H9 (cell line): ENCODE measurements around the gene LAMC3. TPM values are rescaled to one million over a fixed set of nuclear protein-coding genes. Genes with fewer than 3 reads are reported as not detected.

ENCODE experiments used
- DNase-seq: peaks from one replicate; pipeline ENCODE4 v3.0.0-alpha.2; 2017
- H2AFZ ChIP-seq: one replicate; pipeline ENCODE4 v1.6.1; 2013; ENCODE audit warnings: mild to moderate bottlenecking, low read length, control low read depth, moderate library complexity
- H2AK5ac ChIP-seq: 2 replicates; pipeline ENCODE4 v1.6.1; 2013; ENCODE audit warnings: low read length, control low read depth, mixed read lengths; ENCODE audit not compliant: insufficient read length
- H2BK120ac ChIP-seq: one replicate; pipeline ENCODE4 v1.6.1; 2013; ENCODE audit warnings: low read depth, mild to moderate bottlenecking, low read length, control low read depth, inconsistent platforms; ENCODE audit not compliant: poor library complexity, severe bottlenecking
- H2BK12ac ChIP-seq: 2 replicates; pipeline ENCODE4 v1.6.1; 2013; ENCODE audit warnings: low read length, control low read depth, mixed read lengths, low read depth; ENCODE audit not compliant: insufficient read length
- H2BK15ac ChIP-seq: 2 replicates; pipeline ENCODE4 v1.6.1; 2013; ENCODE audit warnings: low read depth, low read length, control low read depth
- H2BK20ac ChIP-seq: one replicate; pipeline ENCODE4 v1.6.1; 2013; ENCODE audit warnings: low read depth, mild to moderate bottlenecking, low read length, control low read depth, inconsistent platforms; ENCODE audit not compliant: poor library complexity, severe bottlenecking
- H2BK5ac ChIP-seq: 2 replicates; pipeline ENCODE4 v1.6.1; 2013; ENCODE audit warnings: low read length, control low read depth, mixed read lengths; ENCODE audit not compliant: insufficient read length
- H3K14ac ChIP-seq: 2 replicates; pipeline ENCODE4 v1.6.1; 2013; ENCODE audit warnings: low read length, control low read depth; ENCODE audit not compliant: insufficient read depth
- H3K18ac ChIP-seq: 2 replicates; pipeline ENCODE4 v1.6.1; 2013; ENCODE audit warnings: low read depth, mild to moderate bottlenecking, mixed read lengths, low read length, control low read depth; ENCODE audit not compliant: insufficient read length
- H3K23ac ChIP-seq: 2 replicates; pipeline ENCODE4 v1.6.1; 2013; ENCODE audit warnings: low read length, control low read depth, mixed read lengths, low read depth; ENCODE audit not compliant: insufficient read length
- H3K23me2 ChIP-seq: 2 replicates; pipeline ENCODE4 v1.6.1; 2013; ENCODE audit warnings: low read depth, mild to moderate bottlenecking, mixed read lengths, low read length, control low read depth; ENCODE audit not compliant: insufficient read length, poor library complexity, severe bottlenecking
- H3K27ac ChIP-seq: 2 replicates; pipeline ENCODE4 v1.5.1; 2013; ENCODE audit warnings: low read length, control low read depth, mixed read lengths, low read depth; ENCODE audit not compliant: insufficient read length
- H3K27me3 ChIP-seq: 2 replicates; pipeline ENCODE4 v1.6.1; 2013; ENCODE audit warnings: low read length, control low read depth, inconsistent platforms; ENCODE audit not compliant: insufficient read depth
- H3K4ac ChIP-seq: 2 replicates; pipeline ENCODE4 v1.6.1; 2013; ENCODE audit warnings: low read depth, mild to moderate bottlenecking, control low read depth, inconsistent platforms, low read length, moderate library complexity
- H3K4me1 ChIP-seq: 2 replicates; pipeline ENCODE4 v1.6.1; 2013; ENCODE audit warnings: low read length, control low read depth, inconsistent platforms; ENCODE audit not compliant: insufficient read depth
- H3K4me2 ChIP-seq: 2 replicates; pipeline ENCODE4 v1.6.1; 2013; ENCODE audit warnings: low read length, control low read depth, mixed read lengths; ENCODE audit not compliant: insufficient read length, insufficient read depth
- H3K56ac ChIP-seq: 2 replicates; pipeline ENCODE4 v1.6.1; 2013; ENCODE audit warnings: low read depth, mild to moderate bottlenecking, mixed read lengths, low read length, control low read depth; ENCODE audit not compliant: insufficient read length
- H3K79me1 ChIP-seq: 2 replicates; pipeline ENCODE4 v1.6.1; 2013; ENCODE audit warnings: low read depth, mild to moderate bottlenecking, moderate library complexity, low read length, control low read depth, inconsistent platforms; ENCODE audit not compliant: insufficient read depth, poor library complexity, severe bottlenecking
- H3K79me2 ChIP-seq: 2 replicates; pipeline ENCODE4 v1.6.1; 2013; ENCODE audit warnings: low read length, control low read depth, inconsistent platforms; ENCODE audit not compliant: insufficient read depth
- H3K9ac ChIP-seq: 2 replicates; pipeline ENCODE4 v1.6.1; 2013; ENCODE audit warnings: low read length, control low read depth, mixed read lengths; ENCODE audit not compliant: insufficient read length; ENCODE audit errors: extremely low read depth
- H3K9me3 ChIP-seq: one replicate; pipeline ENCODE4 v1.6.1; 2013; ENCODE audit warnings: low read depth, low read length, inconsistent platforms; ENCODE audit not compliant: control insufficient read depth
- H3T11ph ChIP-seq: one replicate; pipeline ENCODE4 v1.6.1; 2013; ENCODE audit warnings: mild to moderate bottlenecking, low read length, control low read depth, inconsistent platforms
- H4K20me1 ChIP-seq: one replicate; pipeline ENCODE4 v1.6.1; 2013; ENCODE audit not compliant: control insufficient read depth, insufficient read length, insufficient read depth
- H4K5ac ChIP-seq: 2 replicates; pipeline ENCODE4 v1.6.1; 2013; ENCODE audit warnings: low read depth, mild to moderate bottlenecking, mixed read lengths, low read length, control low read depth; ENCODE audit not compliant: insufficient read length
- H4K8ac ChIP-seq: replicated peaks from 2 replicates; pipeline ENCODE4 v1.6.1; 2013; ENCODE audit warnings: low read length, control low read depth, mixed read lengths, low read depth; ENCODE audit not compliant: insufficient read length
- H4K91ac ChIP-seq: 2 replicates; pipeline ENCODE4 v1.6.1; 2013; ENCODE audit warnings: low read depth, mild to moderate bottlenecking, moderate library complexity, mixed read lengths, low read length, control low read depth; ENCODE audit not compliant: insufficient read length
- H3K27ac Mint-ChIP-seq, 3 experiments: 2 replicates in 2 of 3; 3 replicates in 1 of 3; pipeline ENCODE4 v1.8.0; 2020 to 2021; ENCODE audit warnings: mixed read lengths in 3 of 3, mild to moderate bottlenecking in 1 of 3, moderate library complexity in 1 of 3
- H3K27me3 Mint-ChIP-seq: 2 replicates; pipeline ENCODE4 v1.8.0; 2021; ENCODE audit warnings: low read depth, mild to moderate bottlenecking, moderate library complexity, mixed read lengths
- H3K36me3 Mint-ChIP-seq, 3 experiments: 2 replicates in 2 of 3; 3 replicates in 1 of 3; pipeline ENCODE4 v1.8.0; 2020 to 2021; ENCODE audit warnings: low read depth in 3 of 3, mixed read lengths in 3 of 3; ENCODE audit not compliant: insufficient read depth in 1 of 3
- H3K4me1 Mint-ChIP-seq, 2 experiments: 2 replicates each; pipeline ENCODE4 v1.8.0; 2020; ENCODE audit warnings: mixed read lengths in 2 of 2
- H3K4me3 Mint-ChIP-seq, 2 experiments: 2 replicates in 1 of 2; 3 replicates in 1 of 2; pipeline ENCODE4 v1.8.0; 2020 to 2021; ENCODE audit warnings: mild to moderate bottlenecking in 2 of 2, mixed read lengths in 2 of 2, moderate library complexity in 1 of 2
- H3K9me3 Mint-ChIP-seq, 2 experiments: 2 replicates in 1 of 2; 3 replicates in 1 of 2; pipeline ENCODE4 v1.8.0; 2020; ENCODE audit warnings: mild to moderate bottlenecking in 2 of 2, mixed read lengths in 2 of 2, moderate library complexity in 1 of 2
- CTCF ChIP-seq: fragments of 200-600 bp; sonication (generic); conservative IDR thresholded peaks from 3 replicates; pipeline ENCODE4 v1.8.0; 2021; ENCODE audit warnings: antibody characterized with exemption, mild to moderate bottlenecking
- WGBS: extraction: QIAGEN DNeasy Blood & Tissue Kit; methylation state at CpG from one replicate; pipeline ENCODE4 v1.1.7; 2013; ENCODE audit warnings: missing lambda C conversion rate, low lambda C conversion rate, mixed read lengths; ENCODE audit not compliant: insufficient read length; ENCODE audit errors: extremely low coverage; 5-methylcytosine and 5-hydroxymethylcytosine counted together
- total RNA-seq: library from RNA; stranded (reverse); gene quantifications from 2 replicates; pipeline ENCODE4 v1.2.1, GENCODE V29; 2021

LAMC3 gene
- total RNA-seq, 1 experiment from 2014 or later: 21.7 TPM

DNA sequence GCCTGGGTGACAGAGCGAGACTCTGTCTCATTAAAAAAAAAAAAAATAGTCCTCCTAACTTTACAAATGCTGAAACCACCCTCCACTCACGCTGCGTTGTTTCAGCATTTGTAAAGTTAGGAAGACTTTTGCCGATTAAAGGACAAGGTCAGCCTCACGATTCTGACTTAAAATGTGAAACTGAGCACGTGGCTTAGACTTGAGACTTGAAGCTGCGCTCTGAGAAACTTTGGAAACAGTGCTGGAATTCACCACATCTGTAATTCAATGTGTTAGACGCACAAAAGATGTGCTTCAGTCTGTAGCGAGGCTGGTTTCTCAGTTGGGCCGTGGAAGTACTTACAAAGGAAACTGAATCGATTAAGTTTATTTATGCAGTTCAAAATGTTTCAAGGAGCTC is 25.0 kb upstream of the LAMC3 start:
- no peak overlapping the region for H3T11ph ChIP-seq
- no peaks in the 10 kb centered on the region for H3K27me3 ChIP-seq
- H3K79me1 ChIP-seq: no peaks in the 10 kb centered on the region
- Mint-ChIP-seq H3K27ac (no peak overlapping the region), H3K27me3 (peaks cover 2% of the 10 kb centered on the region), H3K4me1 (peaks cover 0 to 25% of the 10 kb centered on the region in 2 experiments; a peak in 2 of 4 replicates), H3K36me3 (no peaks in the 10 kb centered on the region), H3K9me3 (no peaks in the 10 kb centered on the region; a peak in 2 of 5 replicates), H3K4me3 (no peak overlapping the region)
- H4K91ac ChIP-seq: no peak overlapping the region
- no peak overlapping the region for H3K56ac ChIP-seq
- no peak for DNase-seq
- no peak overlapping the region for H3K4me2 ChIP-seq
- no peaks in the 10 kb centered on the region for H3K9me3 ChIP-seq
- no peaks in the 10 kb centered on the region for H4K20me1 ChIP-seq
- H3K27ac ChIP-seq: no peak overlapping the region
- no peak overlapping the region for H3K18ac ChIP-seq
- H3K79me2 ChIP-seq: no peaks in the 10 kb centered on the region
- no peak overlapping the region for H4K8ac ChIP-seq
- no CpG with 5 or more reads among the region's 11 CpGs for WGBS
- no peak overlapping the region for H2AFZ ChIP-seq
- no peak overlapping the region for H3K23ac ChIP-seq
- no peaks in the 10 kb centered on the region for H3K23me2 ChIP-seq
- no peak overlapping the region for H2BK12ac ChIP-seq
- H3K9ac ChIP-seq: no peak overlapping the region
- no peak for TF ChIP-seq CTCF
- no peak overlapping the region for H3K14ac ChIP-seq
- no peak overlapping the region for H2AK5ac ChIP-seq
- no peaks in the 10 kb centered on the region for H3K4me1 ChIP-seq
- H4K5ac ChIP-seq: no peak overlapping the region
- H2BK15ac ChIP-seq: no peak overlapping the region
- H2BK20ac ChIP-seq: no peak overlapping the region
- H3K4ac ChIP-seq: no peak overlapping the region
- H2BK5ac ChIP-seq: no peak overlapping the region
- H2BK120ac ChIP-seq: no peak overlapping the region
